GM12891 (cell line): ENCODE results near the gene SGCE. TPM values are rescaled to one million over a fixed set of nuclear protein-coding genes. Genes with fewer than 3 reads are reported as not detected.
"Not testable (repeated sequence)": the region's sequence is repeated elsewhere in the genome, so short reads cannot be mapped to it uniquely, and the experiment has no call there.

ENCODE experiments used
- DNase-seq: peaks from one replicate; pipeline ENCODE4 v3.0.0; 2011; ENCODE audit warnings: low spot score; ENCODE audit not compliant: insufficient read length
- FAIRE-seq: peaks from 2 replicates; lab custom pipeline; 2011; peaks lifted over from hg19 to GRCh38; lab: Jason Lieb, UNC
- PAX5 ChIP-seq: IDR thresholded peaks from 2 replicates; pipeline ENCODE4 v1.6.1; 2011; ENCODE audit warnings: low read length, moderate library complexity, mild to moderate bottlenecking; ENCODE audit not compliant: insufficient read depth, severe bottlenecking
- POLR2A ChIP-seq: IDR thresholded peaks from 2 replicates; pipeline ENCODE4 v1.6.1; 2011; ENCODE audit warnings: low read depth, low read length, control low read depth
- POLR2AphosphoS5 ChIP-seq: IDR thresholded peaks from 2 replicates; pipeline ENCODE4 v1.6.1; 2011; ENCODE audit warnings: low read depth, low read length, control low read depth
- POU2F2 ChIP-seq: IDR thresholded peaks from 2 replicates; pipeline ENCODE4 v1.6.1; 2011; ENCODE audit warnings: low read depth, mild to moderate bottlenecking, control low read depth, low read length, moderate library complexity
- SPI1 ChIP-seq: IDR thresholded peaks from 2 replicates; pipeline ENCODE4 v1.6.1; 2011; ENCODE audit warnings: low read depth, low read length, control low read depth
- TAF1 ChIP-seq: IDR thresholded peaks from 2 replicates; pipeline ENCODE4 v1.6.1; 2011; ENCODE audit warnings: low read depth, low read length, control low read depth
- polyA plus RNA-seq: library from polyadenylated mRNA; unstranded; fragments of >200 nt; gene quantifications from one replicate; pipeline ENCODE4 v1.2.1, GENCODE V29; 2012; ENCODE audit warnings: low read depth, missing spikeins, inconsistent platforms; ENCODE audit not compliant: missing spikeins

The SGCE gene, protein sequence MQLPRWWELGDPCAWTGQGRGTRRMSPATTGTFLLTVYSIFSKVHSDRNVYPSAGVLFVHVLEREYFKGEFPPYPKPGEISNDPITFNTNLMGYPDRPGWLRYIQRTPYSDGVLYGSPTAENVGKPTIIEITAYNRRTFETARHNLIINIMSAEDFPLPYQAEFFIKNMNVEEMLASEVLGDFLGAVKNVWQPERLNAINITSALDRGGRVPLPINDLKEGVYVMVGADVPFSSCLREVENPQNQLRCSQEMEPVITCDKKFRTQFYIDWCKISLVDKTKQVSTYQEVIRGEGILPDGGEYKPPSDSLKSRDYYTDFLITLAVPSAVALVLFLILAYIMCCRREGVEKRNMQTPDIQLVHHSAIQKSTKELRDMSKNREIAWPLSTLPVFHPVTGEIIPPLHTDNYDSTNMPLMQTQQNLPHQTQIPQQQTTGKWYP
- 17.4 TPM for polyA plus RNA-seq

DNA sequence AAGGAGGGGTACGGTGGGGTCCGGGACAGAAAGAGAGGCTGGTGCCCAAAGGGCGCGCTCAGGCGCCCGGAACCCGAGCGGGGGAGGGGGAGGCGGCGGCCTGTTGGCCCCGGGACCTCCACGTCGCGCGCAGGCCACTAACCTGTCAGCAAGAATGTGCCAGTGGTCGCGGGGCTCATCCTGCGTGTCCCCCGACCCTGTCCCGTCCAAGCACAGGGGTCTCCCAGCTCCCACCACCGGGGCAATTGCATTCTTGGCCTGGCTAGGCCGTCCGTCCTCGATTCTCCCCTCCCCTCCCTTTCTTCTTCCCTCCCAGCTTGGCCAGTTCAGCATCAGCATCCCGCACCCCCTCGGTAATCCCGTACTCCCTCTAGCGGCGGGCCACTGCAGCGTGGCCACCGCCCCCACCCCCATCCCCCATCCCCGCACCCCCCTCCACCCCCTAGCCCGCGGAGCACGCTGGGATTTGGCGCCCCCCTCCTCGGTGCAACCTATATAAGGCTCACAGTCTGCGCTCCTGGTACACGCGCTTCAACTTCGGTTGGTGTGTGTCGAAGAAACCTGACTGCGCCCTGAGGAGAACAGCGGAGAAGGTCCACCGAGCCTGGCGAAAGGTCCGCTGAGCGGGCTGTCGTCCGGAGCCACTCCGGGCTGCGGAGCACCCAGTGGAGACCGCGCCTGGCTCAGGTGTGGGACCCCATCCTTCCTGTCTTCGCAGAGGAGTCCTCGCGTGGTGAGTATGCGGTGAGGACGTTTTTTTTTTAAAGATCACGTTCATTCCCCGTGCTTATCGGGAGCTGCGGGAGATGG lies at the start of gene SGCE:
SGCE (minus strand) TSS at position 286 of the 810 bp plus-strand sequence; CDS start at position 251, 35 bp downstream.
- peak; percentile 25 for DNase-seq
- TF ChIP-seq POLR2A (peak; percentile 98), POU2F2 (peak; percentile 69; the same call in 1 of the 2 replicates), POLR2AphosphoS5 (peak; percentile 97), PAX5 (peak; percentile 19), SPI1 (no peak), TAF1 (peak; percentile 45; the same call in 1 of the 2 replicates)
- peak; percentile 41 for FAIRE-seq

DNA sequence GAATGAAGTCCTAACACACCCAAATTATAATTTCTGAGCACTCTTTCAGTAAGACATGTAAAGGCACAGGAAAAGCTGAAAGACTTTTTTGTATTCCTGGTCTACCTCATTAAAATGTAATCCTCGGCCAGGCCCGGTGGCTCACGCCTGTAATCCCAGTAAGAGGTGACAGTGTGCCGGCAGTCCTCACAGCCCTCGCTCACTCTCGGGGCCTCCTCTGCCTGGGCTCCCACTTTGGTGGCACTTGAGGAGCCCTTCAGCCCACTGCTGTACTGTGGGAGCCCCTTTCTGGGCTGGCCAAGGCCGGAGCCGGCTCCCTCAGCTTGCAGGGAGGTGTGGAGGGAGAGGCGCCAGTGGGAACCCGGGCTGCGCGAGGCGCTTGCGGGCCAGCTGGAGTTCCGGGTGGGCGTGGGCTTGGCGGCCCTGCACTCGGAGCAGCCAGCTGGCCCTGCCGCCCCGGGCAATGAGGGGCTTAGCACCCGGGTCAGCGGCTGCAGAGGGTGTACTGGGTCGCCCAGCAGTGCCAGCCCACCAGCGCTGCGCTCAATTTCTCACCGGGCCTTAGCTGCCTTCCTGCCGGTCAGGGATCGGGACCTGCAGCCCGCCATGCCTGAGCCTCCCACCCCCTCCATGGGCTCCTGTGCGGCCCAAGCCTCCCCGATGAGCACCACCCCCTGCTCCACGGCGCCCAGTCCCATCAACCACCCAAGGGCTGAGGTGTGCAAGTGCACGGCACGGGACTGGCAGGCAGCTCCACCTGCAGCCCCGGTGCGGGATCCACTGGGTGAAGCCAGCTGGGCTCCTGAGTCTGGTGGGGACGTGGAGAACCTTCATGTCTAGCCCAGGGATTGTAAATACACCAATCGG lies 49.5 kb upstream of the SGCE start:
- not testable (repeated sequence) for DNase-seq, FAIRE-seq

DNA sequence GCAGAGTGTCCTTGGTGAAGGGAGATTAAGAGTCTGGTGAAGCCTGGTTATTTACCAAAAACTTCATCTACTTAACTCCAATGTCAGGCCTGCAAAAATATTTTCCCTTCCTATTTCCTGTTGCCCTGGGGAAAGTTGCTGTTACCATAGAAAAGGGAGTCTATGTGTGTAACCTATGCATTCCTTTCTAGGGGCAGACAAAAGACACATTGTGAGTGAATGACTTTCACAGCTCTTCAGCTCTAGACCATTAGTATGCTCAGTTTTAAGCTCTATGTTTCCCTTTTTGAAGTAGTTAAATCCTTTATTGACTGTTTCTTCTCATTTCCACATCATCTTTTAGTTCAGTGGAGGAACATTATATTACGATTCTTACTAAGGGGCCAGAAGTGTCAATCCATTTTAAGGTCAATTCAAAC lies 45.6 kb upstream of the SGCE start:
- DNase-seq (no peak), FAIRE-seq (no peak)
- TF ChIP-seq TAF1 (no peak), POLR2AphosphoS5 (no peak), POLR2A (no peak), PAX5 (no peak), POU2F2 (no peak), SPI1 (no peak)

DNA sequence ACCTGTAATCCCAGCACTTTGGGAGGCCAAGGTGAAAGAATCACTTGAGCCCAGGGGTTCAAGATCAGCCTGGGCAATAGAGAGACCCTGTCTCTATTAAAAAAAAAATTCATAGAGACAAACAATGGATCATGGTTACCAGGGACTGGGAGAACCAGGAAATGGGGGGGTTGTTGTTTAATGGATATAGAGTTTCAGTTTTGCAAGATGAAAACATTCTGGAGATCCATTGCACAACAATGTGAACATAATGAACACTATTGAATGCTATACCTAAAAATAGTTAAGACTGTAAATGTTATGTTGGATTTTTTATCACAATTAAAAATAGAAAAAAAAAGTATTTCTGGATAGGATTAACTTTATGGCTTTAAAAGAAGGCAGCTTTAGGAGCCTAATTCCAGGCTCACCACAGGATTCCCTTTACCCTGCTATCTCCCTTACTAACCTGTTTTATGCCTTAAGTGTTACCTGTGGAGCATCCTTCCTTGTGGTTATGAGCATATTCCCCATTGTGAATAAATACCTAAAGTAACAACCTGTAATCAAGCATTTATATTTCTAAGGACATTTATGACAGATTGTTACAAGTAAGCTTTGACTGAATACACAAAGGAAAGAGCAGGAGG lies 45.1 kb upstream of the SGCE start:
- FAIRE-seq: no peak
- no peak for TF ChIP-seq POLR2A
- no peak for TF ChIP-seq TAF1
- TF ChIP-seq PAX5: no peak
- TF ChIP-seq POLR2AphosphoS5: no peak
- no peak for TF ChIP-seq SPI1
- TF ChIP-seq POU2F2: no peak
- DNase-seq: no peak

DNA sequence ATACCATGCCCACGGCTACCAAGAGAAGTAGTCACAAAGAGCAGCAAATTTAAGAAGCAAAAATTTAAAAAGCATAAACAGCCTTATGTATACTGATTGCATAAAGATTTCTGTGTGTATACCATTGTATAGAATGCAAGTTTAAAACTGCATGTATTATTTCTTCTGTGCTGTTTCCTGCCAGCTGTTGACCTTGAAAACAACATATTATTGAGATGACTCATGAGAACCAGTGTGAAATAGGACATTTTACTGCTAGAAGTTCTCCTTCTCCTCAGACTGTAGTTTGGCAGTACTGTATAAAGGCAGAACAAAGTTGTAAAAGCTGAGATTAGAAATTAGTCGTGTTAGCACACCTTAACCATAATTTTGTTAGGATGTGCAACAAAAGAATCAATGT lies 42.3 kb upstream of the SGCE start:
- no peak for TF ChIP-seq TAF1
- TF ChIP-seq PAX5: no peak
- TF ChIP-seq POLR2A: no peak
- TF ChIP-seq POLR2AphosphoS5: no peak
- TF ChIP-seq POU2F2: no peak
- no peak for TF ChIP-seq SPI1
- FAIRE-seq: no peak
- DNase-seq: no peak

DNA sequence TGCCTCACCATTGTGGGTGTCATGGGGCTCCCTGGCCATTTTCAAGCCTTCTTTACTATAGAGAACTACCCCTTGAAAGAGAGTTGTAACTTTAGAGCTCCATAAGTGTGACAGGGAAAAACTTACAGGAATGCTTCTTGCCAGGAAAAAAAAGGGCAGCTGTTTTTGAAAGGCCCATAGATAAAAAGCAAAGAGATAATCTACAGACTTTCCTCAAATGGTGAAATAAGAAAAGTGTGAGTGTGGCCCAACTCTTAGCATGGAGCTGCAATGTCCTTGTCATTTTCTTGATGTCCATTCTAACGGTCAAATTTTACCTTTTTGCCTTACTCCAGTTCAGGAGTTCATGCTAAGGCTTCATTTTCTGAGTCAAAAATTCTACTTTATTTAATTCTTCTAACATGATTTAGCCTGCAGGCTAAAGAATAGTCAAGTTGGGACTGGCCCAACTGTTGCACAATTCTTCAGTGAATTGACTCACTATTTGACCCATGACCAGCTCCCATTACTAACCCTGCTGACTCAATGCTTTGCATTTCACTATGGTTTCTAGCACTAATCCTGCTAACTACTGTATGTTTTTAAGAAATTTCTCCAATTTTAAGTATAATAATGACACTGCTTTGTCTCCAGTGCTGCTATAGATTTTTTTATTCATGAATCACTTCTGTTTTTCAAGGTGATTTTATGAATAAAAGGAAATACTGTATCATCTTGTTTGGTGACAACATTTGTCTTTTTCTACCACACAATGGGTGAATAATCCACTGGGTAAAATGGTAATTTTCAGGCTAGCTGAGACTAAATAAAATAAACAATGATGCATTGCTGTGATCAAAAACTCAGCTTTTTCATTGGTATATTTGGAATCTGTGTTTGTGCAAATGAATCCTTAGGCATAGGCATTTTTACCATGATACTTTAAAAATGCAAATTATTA lies 41.4 kb upstream of the SGCE start:
- FAIRE-seq (no peak), DNase-seq (no peak)
- no peak for TF ChIP-seq PAX5
- no peak for TF ChIP-seq POLR2A

DNA sequence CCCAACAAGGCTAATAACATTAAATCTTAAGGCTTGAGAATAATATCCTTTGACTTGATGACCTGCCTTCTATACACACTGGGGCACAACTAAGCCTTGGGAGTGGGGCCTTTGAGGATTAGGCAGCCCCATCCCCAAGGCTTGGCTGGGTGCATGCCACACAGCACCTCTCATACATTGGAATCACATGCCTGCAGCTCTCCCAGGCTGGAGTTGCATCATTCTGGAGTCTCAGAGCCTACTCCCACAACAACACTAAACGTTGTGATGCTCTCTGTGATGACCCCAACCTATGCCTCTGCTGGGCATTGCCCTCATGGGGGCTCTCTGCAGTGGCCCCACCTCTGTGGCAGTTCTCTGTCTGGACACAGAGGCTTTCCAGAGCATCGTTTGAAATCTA lies 31.9 kb upstream of the SGCE start:
- FAIRE-seq: no peak
- DNase-seq: no peak
- TF ChIP-seq POLR2AphosphoS5 (no peak), PAX5 (no peak)

DNA sequence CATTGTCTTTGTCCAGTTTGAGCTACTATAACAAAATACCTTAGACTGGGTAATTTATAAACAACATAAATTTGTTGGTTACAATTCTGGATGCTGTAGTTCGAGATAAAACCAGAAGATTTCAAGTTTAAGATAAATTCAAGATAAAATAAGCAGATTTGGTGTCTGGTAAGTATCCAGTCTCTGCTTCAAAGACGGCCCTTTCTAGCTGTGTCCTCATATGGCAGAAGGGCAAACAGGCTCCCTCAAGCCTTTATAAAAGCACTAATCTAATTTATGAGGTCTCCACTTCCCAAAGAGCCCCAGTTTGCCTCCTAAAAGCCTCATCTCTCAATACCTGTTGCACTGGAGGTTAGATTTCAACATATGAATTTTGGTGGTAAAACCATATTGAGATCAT lies 31.1 kb upstream of the SGCE start:
- DNase-seq (no peak), FAIRE-seq (no peak)
- TF ChIP-seq PAX5: no peak
- TF ChIP-seq TAF1: no peak
- no peak for TF ChIP-seq SPI1
- no peak for TF ChIP-seq POLR2A
- TF ChIP-seq POU2F2: no peak
- no peak for TF ChIP-seq POLR2AphosphoS5
